Limb (tissue), 2 donors: ENCODE data around the gene ATP6V0D1.

Experiments used
- DNase-seq, 2 donors: peaks; one replicate each; pipeline ENCODE4 v3.0.0-alpha.2; 2016; ENCODE audit errors: extremely low spot score in 2 of 2

Gene ATP6V0D1

DNA sequence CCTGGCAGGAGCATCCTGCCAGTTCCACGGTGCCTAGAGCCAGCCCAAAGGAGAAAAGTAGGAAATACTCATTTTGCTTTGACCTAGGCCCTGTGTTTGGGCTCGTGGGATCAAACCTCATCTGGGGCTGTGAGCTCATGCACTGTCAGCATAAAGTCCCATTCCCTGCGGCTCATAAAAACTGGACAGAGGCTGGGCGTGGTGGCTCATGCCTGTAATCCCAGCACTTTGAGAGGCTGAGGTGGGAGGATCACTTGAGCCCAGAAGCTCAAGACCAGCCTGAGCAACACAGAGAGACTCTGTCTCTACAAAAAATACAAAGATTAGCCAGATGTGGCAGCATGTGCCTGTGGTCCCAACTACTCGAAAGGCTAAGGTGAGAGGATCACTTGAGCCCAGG, 17.9 kb downstream of the ATP6V0D1 start:
- DNase-seq: no peak

- DNase-seq: no peak
Observed at GRCh38 chr16:67462279-67462655, 18.7 kb downstream of the ATP6V0D1 start.

GRCh38 chr16:67461600-67462278, 19.2 kb downstream of the ATP6V0D1 start:
- DNase-seq: no peak

GRCh38 chr16:67460961-67461360, 20.0 kb downstream of the ATP6V0D1 start:
- no peak for DNase-seq

DNA sequence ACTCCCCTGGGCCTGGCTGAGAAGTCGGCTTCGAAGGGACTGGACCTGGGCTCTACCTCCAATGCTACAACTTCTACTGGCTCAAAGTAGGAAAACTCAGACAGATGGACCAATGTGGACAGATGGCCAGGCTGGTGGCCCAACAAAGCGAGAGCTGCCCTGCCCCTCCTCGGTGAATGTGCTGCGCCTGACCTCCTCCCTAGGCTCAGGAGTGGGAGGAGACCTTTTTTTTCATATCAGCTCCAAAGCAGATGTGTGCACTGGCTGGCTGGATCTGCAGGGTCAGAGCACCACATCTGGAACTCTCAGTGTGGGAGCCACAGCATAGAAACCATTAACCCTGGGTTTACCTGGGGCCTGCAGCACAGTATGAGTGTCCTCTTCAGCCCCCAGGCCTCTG, 20.8 kb downstream of the ATP6V0D1 start:
- no peak for DNase-seq

DNA sequence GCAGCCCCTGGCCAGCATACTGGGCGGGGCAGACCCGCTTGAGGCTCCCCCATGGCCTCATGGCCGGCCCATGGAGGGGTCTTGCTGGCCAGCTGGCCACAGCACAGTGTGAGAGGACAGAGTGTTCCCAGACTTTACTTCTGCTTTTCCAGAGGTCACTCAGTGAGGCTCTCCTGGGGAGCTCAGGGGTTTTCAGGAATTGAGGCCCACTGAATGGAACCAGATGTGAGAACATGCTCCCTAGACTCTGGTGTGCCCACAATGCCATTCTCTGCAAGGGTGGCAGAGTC, 21.2 kb downstream of the ATP6V0D1 start:
- DNase-seq: no peak

DNA sequence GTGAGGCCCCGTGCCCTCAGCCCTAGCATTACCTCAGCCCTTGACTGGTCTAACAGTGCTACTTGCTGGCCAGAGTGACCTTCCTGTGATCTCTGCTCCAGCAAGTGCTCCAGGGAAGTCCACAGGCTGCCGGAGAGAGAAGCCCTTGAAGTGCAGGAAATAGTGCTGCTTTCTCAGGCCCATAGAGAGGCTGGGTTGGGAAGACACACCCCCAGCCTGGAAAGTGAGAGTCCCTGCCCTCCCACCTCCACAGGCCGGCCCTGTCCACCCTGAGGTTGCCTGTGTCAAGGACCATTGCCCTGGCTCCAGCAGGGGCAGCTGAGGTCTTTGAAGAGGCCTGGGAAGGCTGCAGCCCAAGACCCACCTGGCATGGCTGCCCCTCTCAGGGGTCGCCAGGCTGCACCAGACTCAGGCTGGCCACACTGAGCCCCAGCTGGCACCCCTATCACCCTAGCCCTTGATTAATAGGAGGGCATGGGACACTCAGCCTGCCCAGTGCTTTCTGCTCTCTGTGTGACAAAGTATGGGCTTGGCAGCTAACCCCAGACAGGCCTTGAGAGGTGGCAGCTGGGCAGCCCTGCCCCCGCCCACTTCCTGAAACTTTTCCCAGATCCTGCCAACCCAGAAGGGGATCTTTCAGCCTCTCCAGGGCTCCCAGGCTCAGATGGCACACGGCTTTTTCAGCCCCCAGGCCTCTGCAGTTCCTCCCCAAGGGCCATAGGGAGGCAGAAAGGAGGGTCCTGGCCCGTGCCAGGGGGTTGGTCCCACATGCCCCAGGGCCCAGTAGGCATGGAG, 21.7 kb downstream of the ATP6V0D1 start:
- DNase-seq: no peak

GRCh38 chr16:67458121-67458641, 22.8 kb downstream of the ATP6V0D1 start:
- DNase-seq: no peak

DNA sequence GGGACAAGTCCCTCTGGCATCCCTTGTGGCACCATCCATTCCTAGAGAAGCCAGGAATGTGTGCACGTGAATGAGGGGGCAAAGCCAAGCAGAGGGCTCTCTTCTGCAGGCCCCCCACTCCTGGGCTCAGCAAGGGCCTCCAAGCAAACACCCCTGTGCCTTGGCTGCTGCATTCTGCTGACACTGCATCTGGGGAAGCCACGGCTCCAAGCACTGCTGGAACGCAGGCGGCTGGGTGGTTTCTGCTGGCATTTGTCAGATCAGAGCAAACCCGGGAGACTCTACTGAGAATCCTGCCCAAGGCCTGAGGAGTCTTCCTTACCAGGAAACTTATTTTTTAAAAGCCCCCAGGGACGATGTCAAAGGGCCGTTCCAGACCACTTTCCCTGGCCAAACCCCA, 23.3 kb downstream of the ATP6V0D1 start:
- no peak for DNase-seq

DNA sequence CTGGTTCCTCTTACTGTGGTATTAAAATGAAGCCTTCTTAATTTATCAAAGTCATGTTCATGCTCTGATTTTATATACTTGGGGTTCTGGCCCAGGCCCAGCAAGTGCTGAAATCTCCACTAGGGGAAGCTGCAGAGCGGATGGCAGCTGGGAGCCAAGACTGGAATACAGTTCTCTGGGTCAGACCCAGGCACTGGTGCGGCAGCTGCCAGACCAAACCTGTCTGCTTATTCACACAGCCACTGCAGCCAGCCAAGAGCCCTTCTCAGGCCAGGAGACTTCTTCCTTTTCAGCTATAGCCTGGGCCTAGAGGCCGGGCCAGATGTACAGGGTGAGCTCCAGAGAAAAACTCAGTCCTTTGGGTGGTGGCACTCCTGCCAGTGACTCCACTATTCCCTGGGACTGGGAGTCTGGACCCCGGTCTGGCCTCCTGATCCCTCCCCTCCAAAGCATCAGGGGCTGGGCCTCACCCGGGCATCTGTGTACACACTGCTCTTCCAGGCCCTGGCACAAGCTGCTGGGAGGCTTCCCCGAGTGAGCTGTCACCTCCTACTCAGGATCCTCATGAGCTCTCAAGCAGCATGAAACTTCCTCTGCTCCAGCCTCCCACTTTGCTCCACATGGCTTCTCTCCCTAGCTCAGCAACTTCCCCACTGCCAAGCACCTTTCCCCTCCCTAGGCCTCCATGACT, 24.4 kb downstream of the ATP6V0D1 start:
- DNase-seq: no peak

GRCh38 chr16:67454852-67455251, 26.1 kb downstream of the ATP6V0D1 start:
- DNase-seq: no peak

- DNase-seq: no peak
Observed at GRCh38 chr16:67454104-67454503, 26.9 kb downstream of the ATP6V0D1 start.

DNA sequence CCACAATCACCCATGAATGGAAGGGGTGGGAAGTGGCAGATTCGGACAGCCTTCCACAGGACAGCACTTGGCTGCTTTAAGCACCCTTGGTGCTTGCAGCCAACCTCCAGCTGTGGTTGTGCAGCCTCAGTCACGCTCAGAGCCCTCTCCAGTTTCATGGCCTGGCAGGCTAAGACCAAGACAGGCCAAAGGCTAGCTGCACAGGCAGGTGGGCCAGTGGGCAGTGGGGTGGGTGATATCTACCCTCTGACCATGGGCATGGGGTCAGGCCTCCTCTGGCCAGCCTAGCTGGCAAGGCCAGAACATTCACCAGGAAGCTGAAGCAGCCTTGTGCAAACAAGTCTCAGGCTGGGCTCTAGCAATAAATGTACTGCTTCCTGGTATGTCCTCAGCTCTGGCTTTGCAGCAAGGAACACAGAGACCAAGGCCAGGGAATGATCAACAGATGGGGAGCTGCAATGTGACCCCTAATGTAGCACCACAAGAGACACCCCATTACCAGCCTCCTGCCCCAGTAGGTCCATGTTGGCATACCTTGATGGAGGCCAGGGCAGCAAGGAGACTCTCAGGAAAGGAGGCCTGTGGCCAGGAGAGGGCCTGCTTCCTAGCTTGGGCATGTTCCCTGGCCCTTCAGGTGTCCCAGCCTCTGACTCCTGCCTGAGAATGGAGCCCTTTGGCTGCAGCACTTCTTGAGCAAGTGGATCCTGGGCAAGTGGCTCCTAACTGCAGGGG, 29.1 kb downstream of the ATP6V0D1 start:
- no peak for DNase-seq

DNA sequence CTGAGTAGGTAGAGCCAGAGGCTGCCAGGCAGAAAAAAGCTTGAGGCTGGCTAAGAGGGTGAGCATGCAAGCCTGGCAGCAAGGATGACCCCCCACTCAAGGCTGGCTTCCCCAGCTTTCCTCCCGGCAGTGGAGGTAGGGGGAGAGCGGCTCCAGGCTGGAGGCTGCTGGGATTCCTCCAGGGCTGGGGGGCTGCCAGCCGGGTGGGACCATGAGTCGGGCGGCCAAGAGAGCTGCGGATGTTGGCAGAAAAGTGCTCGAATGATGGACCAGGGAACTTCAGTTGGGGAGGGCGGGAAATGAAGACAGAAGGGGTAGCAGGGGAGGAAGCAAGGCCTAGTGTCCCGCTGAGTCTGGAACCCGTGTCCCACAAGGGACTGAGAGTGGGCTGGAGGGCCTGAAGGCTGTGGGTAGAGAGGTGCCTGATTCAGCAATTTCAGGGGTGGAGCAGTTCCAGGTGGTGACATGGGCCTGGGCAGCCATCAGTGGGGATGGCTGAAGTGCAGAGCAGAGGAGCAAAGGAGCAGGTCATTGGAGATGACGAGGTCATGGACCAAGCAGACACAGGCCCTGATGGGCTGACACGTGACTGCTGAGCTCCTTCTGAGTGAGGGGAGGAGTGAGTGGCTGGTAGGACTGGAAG, 29.8 kb downstream of the ATP6V0D1 start:
- DNase-seq: no peak

DNA sequence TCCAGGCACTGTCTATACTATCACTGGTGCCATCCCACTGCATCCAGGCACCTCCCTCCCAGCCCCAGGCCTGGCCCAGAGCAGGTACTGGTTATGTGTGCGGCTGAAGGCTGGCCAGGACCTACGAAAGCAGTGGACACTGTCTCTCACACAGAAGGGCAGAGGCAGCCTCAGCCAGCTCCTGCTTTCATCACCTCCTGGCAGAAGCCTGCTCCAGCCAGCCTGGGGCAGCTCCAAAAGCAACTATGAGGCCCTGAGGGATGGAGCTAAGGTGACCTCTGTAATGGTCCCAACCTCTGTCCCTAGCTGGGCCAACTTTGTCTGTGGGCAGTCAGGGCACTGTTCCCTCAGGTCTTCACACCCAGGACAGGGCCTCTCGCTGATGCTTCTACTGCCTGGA, 31.2 kb downstream of the ATP6V0D1 start:
- DNase-seq: no peak

GRCh38 chr16:67449336-67449735, 31.6 kb downstream of the ATP6V0D1 start:
- no peak for DNase-seq

DNA sequence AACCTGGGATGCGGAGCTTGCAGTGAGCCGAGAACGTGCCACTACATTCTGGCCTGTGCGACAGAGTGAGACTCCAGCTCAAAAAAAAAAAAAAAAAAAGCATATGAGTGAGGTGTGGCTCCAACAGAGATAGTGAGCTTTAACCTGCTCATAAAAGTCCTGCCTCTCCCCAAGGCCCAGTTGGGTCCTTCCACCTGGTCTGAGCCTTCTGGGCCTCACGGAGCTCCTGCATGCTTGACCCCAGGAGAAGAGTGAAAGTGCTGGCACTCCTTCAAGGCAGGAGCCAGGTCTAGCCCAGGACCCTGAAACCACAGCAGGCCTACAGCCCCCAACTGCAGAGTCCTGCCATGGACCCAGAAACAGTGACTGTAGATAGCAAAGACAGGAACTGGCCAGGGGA, 32.4 kb downstream of the ATP6V0D1 start:
- DNase-seq: no peak

GRCh38 chr16:67447508-67448076, 33.4 kb downstream of the ATP6V0D1 start:
- DNase-seq: no peak

- DNase-seq: no peak
Observed at GRCh38 chr16:67446968-67447507, 33.9 kb downstream of the ATP6V0D1 start.
